Germinal center (tissue), 1 donor: ENCODE results near the gene PPP1R10.
A peak's percentile ranks its signal among the peaks of the same experiment; 100 is the strongest.

ENCODE experiments used
- DNase-seq: peaks from one replicate; pipeline ENCODE4 v3.0.0; 2012; ENCODE audit warnings: mixed read lengths, low spot score

The PPP1R10 gene

DNA sequence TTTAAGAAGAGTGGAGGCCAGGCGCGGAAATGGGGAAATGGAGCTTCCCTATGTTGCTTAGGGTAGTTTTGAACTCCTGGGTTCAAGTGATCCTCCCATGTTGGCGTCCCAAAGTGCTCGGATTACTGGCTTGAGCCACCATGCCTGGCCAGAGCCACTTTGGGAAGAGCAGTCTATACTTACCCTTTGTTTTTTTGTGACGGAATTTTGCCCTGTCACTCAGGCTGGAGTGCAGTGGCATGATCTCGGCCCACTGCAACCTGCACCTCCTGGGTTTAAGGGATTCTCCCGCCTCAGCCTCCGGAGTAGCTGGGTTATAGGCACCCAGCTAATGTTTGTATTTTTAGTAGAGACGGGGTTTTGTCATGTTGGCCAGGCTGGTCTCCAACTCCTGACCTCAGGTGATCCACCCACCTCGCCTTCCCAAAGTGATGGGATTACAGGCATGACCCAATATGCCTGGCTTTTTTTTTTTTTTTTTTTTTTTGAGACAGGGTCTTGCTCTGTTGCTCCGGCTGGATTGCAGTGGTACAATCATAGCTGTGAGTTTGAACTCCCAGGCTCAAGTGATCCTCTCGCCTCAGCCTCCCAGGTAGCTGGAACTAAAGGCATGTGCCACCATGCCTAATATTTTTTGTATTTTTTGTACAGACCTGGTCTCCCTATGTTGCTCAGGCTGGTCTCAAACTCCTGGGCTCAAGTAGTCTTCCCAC is 18.0 kb downstream of the PPP1R10 start:
- DNase-seq = no peak

DNA sequence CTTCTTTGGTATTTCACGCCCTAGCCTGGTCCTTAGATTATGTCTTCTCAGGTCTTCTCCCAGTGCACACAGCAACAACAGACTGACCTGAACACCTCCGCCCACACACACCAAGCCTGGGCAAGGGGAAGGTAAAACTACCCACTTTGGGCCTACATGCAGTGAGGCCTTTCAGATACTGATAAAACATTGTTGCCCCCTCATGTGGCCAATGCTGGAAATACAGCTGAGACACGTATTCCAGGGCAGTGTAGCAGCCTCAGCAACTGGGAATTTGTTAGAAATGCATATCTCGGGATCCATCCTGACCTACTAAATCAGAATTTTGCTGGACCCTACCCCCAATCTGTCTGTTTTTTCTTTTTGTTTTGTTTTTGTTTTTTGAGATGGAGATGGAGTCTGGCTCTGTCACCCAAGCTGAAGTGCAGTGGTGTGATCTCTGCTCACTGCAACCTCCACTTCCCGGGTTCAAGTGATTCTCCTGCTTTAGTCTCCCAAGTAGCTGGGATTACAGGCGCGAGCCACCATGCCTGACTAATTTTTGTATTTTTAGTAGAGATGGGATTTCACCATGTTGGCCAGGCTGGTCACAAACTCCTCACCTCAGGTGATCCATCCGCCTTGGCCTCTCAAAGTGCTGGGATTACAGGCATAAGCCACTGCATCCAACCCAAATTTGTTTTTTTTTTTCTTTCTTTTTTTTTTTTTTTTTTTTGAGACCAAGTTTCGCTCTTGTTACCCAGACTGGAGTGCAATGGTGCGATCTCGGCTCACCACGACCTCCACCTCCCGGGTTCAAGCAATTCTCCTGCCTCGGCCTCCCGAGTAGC is 19.5 kb downstream of the PPP1R10 start:
- peak; percentile 81 for DNase-seq

DNA sequence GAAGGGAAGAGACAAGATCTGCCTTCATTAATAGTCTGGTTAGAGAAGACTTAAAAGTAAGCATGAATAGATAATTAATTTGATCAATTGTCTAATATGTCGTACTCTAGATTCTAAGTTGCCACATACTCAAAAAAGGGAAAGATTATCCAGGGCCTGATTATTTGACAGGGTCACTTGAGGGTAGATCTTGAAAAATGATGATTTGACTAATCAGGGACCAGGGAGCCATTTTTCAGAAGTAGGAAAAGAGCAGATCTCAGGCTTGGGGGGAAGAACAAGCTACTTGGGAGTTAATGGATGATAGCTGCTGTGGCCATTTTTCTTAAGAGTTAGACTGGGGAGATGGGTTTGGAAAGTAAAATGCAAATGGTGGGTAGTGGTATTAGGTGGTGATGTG is 24.8 kb downstream of the PPP1R10 start:
- no peak for DNase-seq

DNA sequence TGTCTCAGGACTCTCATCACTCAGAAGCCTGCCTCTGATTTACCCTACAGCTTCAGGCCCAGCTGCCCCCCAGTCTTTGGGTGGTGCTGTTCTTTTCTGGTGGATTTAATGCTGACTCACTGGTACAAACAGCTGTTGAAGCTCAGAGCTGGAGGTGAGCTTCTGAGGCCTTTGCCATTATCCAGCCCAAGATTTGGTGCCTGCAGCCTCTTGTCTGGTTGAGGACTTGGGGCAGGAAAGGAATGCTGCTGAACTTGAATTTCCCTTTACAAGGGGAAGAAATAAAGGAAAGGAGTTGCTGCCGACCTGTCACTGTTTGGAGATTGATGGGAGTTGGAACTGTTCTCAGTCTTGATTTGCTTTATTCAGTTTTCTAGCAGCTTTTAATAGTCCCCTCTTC is 26.0 kb downstream of the PPP1R10 start:
- DNase-seq = no peak

DNA sequence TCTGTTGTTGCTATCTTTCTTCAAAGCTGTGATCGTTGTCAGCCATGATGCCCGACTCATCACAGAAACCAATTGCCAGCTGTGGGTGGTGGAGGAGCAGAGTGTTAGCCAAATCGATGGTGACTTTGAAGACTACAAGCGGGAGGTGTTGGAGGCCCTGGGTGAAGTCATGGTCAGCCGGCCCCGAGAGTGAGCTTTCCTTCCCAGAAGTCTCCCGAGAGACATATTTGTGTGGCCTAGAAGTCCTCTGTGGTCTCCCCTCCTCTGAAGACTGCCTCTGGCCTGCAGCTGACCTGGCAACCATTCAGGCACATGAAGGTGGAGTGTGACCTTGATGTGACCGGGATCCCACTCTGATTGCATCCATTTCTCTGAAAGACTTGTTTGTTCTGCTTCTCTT is 26.5 kb downstream of the PPP1R10 start:
- DNase-seq = no peak

DNA sequence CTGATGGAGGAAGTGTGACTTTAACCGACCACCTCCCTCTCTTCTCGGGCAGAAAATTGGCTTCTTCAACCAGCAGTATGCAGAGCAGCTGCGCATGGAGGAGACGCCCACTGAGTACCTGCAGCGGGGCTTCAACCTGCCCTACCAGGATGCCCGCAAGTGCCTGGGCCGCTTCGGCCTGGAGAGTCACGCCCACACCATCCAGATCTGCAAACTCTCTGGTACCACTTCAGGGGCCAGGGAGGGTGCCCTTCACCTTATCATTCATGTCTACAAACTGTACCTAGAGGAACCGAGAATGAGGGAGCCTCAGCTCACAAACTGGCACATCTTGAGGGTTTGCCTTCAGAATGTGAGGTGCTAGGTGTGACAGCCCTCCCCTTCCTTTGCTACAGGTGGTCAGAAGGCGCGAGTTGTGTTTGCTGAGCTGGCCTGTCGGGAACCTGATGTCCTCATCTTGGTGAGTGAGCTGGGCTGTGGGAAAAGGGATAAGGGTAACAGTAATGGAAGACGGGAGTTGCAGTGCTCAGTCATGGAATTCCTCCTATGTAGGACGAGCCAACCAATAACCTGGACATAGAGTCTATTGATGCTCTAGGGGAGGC is 27.2 kb downstream of the PPP1R10 start:
- DNase-seq = no peak

DNA sequence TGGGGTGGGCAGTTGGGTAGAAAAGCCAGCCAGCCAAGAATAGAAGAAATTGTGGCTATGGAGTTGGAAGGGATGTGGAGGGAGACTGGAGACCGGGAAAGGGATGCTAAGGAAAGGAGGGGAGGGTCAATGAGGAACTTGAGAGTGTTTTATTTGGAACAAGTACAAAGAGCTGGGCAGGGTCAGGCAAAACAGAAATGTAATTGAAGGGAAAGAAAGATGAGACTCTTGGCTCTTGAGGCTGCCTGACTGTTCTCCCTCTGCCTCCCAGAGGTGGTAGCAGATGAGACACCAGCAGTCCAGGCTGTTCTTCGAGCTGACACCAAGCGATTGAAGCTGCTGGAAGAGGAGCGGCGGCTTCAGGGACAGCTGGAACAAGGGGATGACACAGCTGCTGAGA is 33.1 kb downstream of the PPP1R10 start:
- DNase-seq = no peak

DNA sequence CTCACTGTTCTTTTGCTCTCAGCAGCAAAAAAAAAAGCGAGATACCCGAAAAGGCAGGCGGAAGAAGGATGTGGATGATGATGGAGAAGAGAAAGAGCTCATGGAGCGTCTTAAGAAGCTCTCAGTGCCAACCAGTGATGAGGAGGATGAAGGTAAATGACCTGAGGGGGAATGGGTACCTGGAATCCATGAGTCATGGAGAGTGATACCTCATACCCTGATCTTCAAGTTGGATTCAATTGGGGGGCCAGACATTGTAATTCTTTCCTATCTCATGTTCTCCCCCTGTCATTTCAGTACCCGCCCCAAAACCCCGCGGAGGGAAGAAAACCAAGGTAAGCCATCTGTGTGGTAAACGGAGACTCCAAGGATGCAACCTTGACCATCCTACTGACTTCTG is 39.0 kb downstream of the PPP1R10 start:
- no peak for DNase-seq

DNA sequence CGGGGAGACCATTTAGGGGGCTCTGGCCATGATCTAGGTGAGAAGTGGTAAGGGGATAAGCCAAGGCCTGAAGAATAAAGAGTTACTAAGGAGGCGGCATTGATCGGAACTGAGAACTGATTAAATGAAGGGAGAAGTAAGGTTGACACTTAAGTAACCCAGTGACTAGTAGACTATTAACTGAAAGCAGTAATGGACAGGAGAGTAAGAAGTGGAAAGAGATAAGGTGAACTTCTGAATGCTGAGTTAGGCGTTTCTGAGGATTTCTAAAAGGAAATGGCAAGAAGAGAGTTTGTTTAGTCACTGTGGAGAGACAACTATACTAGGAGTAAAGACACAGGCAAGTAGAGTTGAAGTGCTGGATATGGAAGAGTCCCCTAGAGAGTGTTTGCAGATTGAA is 43.9 kb downstream of the PPP1R10 start:
- DNase-seq = no peak

DNA sequence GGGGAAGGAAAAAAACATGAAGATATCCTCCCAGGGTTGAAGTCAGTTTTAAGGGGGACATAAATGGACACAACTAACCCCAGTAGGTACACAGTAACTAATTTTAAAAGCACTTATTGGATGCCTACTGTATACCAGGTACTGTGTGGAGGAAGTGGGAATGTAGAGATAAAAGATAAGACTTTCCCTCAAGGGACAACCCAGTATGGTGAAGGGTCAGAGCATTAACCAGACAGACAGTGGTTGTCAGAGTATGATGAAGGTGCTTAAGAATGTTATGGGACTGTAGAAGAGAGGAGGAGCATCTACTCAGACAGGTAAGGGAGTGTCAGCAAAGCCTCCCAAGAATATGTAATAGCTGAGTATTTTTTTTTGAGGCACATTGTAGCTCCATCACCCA is 44.9 kb downstream of the PPP1R10 start:
- DNase-seq = no peak

DNA sequence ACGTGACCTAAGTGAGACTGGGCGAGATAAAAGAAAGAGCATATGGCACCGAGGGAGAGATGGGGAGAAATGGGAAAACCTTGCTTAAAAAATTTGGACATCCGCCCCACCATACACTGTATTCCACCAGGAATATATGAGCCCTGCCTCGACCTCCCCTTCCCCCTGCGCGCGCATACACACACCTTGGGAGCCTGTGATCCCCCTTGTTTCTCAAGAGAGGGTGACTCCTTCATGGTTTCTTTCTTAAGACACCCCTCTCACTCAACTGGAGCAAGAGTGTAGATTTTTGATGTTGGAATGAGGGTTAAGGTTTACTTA is 45.3 kb downstream of the PPP1R10 start:
- no peak for DNase-seq

DNA sequence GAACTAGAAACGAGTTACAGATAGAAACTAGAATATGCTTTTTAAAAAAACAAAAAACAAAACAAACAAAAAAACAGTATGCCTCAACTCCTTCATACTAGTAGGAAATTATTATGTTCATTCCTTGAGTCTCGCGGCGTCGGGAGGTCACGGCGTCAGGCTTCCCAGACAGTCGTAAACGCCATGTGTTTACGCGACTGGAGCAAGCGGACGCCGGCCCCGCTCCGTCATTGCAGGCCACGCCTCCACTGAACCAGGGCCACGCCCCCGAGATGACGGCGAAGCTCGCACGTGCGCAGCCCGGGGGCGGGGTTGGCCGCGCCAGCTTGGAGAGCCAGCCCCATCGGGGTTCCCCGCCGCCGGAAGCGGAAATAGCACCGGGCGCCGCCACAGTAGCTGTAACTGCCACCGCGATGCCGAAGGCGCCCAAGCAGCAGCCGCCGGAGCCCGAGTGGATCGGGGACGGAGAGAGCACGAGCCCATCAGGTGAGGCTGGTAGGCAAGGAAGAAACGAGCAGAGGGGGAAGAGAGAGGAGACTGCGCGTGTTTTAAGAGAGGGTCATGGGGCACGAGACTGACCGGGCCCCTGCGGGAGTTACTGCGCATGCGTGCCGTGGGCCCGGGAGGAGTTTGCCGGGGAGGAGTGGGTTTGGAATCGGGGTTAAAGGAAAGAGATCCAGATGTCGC is 45.8 kb downstream of the PPP1R10 start, which contains the start of gene ABCF1:
ABCF1 (plus strand) TSS at position 368 of the 687 bp plus-strand sequence; CDS start at position 414, 46 bp downstream.
- peak; percentile 99 for DNase-seq

DNA sequence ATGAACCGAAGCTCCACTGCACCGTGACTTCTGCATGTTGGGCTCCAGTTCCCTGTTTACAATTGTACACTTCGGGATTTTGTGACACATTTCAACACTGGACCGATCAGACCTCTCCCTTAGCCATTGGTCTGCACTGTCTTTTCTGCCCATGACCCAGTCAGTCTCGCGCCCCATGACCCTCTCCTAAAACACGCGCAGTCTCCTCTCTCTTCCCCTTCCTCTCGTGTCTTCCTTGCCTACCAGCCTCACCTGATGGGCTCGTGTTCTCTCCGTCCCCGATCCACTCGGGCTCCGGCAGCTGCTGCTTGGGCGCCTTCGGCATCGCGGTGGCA is 46.3 kb downstream of the PPP1R10 start:
- DNase-seq = peak; percentile 33

DNA sequence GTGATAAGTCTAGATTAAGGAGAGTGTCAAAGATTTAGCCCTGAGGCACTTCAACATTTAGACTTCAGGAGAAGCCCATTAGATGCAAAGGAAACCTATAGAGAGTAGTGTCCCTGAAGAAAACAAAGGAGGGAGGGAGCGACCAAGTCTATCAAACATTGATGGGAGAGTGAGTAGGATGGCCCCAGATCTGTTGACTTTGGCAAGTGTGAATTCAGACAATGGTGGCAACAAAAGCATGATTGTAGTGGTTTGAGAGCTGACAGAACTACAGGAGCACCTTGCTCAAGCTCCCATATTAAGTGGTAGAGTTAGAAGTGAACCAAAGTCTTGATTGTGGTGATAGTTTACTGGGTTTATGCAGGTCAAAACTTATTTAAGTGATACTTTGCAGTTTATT is 46.8 kb downstream of the PPP1R10 start:
- no peak for DNase-seq

DNA sequence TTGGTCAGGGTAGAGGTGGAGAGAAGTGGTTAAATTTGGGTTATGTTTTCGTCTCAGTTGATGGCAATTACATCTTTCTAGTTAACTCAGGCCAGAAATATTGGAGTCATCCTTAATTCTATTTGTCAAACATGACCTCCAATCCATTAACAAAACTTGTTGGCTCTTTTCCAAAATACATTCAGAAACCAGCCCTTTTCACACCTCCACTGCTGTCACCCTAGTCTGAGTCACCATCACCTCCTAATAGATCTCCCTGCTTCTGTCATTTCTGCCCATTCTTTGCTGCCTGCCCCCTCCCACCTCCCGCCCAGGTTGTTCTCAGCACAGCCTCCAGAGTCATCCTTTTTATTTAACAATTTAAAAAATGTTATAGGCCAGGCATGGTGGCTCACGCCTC is 48.8 kb downstream of the PPP1R10 start:
- DNase-seq = no peak

DNA sequence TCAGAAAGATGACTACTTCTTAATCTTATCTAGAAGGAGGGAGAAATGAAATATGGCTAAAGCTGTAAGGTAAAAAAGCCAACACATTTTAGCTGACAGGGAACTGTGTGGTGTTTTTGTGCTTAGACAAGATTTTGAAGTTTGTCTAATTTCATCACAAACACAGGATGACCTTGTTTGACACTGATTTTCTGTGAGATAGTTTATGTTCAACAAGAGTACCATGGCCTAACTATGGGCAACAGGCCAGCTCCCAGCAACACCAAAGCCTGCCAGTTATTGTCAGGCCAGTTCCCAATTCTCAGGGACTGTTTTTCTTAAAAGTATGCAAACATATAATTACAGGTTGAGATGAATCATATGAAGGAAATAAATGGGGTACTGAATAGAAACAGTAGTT is 51.3 kb downstream of the PPP1R10 start:
- no peak for DNase-seq

DNA sequence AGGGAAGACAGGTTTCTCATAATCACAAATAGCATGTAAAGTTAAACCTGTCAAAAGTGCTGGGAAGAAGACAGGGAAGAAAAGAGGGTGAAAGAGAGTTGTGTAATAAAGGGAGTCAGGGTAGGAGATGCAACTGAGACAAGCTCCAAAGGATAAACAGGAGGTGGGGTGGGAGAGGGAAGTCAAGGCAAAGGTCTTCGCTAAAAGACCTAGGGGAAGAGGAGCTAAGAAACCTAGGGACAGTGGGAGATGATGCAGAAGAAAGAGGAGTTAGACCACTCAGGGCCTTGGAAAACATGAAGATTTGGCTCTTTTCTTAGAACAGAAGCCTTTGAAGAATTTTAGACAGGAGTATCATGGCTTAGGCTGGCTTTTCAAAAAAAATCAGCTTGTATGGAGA is 52.9 kb downstream of the PPP1R10 start:
- no peak for DNase-seq

DNA sequence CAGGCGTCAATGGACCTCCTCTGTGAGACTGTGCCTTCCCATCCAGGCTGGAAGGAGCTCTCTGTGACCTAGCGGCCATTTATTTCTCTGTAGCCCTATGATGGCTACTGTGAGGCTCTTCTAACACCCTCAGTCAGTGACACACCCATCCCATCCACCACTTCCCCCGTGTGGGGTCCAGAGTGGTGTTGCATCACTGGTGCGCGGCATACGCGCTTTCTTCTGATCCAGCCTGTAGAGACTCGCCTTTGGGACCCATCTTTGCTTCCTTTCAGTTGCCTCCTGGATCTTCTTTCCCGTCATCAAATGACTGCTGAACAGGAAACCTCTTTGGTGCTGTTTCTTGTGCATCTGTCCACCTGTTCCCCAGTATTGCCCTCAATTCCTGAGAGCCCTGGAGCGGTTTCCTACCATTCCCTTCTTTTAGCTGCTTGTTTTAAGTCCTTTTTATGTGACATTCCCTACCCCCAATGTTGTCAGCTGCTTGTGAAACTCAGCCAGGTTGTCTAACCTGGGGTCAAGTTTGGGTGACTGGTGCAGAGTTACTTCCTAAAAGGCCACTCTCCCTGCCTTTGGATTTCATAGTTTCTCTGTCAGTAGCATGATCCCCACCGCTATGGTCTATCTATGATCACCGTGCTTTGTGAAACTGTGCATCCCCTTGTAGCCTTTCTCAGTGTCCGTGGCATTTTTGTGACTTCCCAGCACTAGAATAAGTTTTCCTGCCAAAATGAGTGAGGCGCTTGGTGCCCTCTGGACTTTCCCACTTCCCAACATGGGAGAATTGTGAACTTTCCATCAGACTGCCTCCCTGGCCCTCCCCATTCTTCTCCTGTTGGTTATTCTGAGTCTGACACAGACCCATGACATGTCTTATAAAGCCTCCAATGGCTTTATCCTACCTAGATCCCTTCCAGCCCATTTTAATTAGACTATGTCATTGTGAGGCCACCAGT is 54.3 kb downstream of the PPP1R10 start:
- DNase-seq = no peak

DNA sequence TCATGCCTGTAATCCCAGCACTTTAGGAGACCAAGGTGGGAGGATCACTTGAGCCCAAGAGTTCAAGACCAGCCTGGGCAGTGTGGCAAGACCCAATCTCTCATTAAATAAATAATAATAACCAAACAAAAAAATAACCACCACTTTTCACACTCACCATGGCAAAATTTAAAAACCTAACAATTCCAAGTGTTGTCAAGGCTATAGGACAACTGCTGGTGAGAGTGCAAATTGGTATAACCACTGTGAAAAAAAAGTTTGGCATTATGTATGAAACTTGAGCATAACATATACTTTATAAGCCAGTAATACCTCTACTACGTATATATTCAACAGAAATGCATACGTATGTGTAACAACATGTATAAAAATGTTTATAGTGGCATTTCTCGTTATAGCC is 56.1 kb downstream of the PPP1R10 start:
- no peak for DNase-seq

DNA sequence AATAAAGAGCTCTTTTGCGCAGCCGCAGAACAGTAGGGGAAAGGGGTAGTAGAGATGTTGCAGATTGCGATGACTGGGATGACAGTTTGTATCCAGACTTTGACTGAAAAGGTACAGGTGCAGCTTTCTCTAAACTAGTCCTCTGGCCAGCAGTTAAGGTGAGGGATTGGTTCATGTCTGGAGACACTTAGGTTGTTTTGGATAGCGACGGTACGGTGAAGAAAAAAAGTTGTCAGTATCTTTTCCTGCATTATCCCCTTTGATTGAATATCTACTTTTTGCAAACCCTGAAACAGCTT is 59.4 kb downstream of the PPP1R10 start:
- DNase-seq = peak; percentile 75

DNA sequence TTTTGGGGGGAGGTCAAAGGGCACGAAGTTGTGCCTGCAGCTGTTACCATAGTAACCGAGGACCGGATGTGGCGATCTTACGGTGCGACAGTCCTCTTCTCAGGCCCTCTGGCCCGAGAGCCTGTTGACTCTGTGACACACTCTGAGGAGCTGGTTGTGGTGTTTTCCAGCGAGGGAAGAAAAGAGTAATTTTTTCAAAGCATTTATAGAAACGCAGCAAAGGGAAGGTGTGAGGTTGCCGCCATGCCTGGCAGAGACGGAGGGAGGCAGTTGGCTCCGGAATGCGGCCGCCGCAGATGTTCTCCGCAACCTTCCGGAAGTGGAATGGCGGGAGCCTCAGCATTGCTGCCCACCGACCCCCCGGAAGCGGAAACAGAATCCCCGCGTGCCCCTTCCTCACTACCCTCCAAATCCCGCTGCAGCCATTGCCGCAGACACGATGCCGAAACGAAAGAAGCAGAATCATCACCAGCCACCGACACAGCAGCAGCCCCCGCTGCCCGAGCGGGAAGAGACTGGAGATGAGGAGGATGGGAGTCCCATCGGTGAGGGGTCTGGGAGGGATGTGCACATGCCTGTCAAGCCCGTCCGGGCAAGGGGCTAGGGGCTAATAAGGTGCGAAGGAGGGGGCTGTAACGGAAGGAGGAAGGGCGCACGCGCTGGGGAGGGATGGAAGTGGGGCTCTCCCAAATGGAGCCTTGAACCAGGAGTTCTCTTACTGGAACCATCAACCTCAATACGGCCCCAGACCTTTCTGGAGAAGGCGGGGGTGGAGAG is 59.9 kb downstream of the PPP1R10 start, which contains the start of gene PRR3:
PRR3 (plus strand) TSS at position 390 of the 777 bp plus-strand sequence; CDS start at position 440, 50 bp downstream.
- DNase-seq = peak; percentile 85
